GM13976 (cell line): Measurements from ENCODE around the gene RIGI.

ENCODE experiments used
- DNase-seq: peaks from one replicate; pipeline ENCODE4 v3.0.0; 2012; ENCODE audit warnings: low spot score
- in situ Hi-C: fragments of 300-500 bp; cut with MboI; formaldehyde crosslinking; loops from one replicate; pipeline ENCODE4 v1.12.0; 2022; ENCODE audit warnings: low sequenced_read_pairs, mixed read lengths, inconsistent platforms; ENCODE audit not compliant: unreplicated experiment
- TF ChIP-seq, protein P1 (sequence below): IDR thresholded peaks from 2 replicates; pipeline ENCODE4 v1.5.1; 2012; ENCODE audit warnings: borderline replicate concordance, mild to moderate bottlenecking; ENCODE audit not compliant: insufficient read depth; ENCODE audit errors: extremely low read depth, missing control alignments, control extremely low read depth

RIGI gene

DNA sequence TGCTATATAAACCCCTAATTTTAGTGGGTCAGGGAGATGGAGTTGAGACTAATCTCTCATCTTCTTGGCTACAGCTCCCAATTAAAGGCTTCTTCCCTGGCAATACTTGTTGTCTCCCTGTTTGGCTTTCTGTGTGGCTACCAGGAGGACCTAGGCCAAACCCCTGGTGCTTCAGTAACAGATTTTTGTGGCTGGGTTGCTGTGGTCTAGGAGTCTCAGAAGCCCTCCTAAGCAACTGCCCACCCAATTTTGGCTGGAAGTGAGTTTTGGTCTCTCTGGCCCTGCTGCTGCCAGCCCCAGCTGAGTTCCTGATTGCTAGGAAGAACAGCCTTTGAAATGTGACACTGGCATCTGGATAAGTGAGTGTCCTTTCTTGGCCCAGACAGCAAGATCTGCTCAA lies 9.8 kb downstream of the RIGI start:
- DNase-seq, result no peak
- in situ Hi-C loops, result no loop called here
- TF ChIP-seq, protein P1, sequence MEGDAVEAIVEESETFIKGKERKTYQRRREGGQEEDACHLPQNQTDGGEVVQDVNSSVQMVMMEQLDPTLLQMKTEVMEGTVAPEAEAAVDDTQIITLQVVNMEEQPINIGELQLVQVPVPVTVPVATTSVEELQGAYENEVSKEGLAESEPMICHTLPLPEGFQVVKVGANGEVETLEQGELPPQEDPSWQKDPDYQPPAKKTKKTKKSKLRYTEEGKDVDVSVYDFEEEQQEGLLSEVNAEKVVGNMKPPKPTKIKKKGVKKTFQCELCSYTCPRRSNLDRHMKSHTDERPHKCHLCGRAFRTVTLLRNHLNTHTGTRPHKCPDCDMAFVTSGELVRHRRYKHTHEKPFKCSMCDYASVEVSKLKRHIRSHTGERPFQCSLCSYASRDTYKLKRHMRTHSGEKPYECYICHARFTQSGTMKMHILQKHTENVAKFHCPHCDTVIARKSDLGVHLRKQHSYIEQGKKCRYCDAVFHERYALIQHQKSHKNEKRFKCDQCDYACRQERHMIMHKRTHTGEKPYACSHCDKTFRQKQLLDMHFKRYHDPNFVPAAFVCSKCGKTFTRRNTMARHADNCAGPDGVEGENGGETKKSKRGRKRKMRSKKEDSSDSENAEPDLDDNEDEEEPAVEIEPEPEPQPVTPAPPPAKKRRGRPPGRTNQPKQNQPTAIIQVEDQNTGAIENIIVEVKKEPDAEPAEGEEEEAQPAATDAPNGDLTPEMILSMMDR, result no peak

DNA sequence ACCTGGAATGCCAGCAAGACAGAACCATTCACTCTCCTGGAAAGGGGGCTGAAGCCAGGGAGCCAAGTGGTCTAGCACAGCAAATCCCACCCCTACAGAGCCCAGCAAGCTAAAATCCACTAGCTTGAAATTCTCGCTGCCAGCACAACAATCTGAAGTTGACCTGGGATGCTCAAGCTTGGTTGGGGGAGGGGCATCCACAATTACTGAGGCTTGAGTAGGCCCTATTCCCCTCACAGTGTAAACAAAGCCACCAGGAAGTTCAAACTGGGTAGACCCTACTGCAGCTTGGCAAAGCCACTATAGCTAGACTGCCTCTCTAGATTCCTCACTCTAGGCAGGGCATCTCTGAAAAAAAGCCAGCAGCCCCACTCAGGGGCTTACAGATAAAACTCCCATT lies 17.3 kb downstream of the RIGI start:
- DNase-seq, result no peak
- in situ Hi-C loops, result no loop called here

DNA sequence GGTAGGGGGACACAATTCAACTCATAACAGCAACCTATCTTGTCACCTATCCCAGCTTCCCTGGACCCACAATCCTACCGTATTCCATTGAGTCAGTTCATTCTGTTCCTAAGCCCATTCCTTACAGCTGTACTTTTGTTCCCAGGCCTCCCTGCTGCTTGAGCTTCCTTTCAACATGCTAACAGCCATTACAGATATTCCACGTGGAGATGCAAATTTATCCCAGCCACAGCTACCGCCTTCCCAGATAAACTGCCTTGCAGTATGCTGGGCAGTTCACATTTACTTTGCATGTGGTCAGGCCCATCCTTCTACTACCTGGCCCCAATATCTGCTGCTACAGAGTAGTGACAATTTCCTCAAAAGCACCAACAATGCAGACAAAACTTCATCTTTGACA lies 23.0 kb downstream of the RIGI start:
- TF ChIP-seq, protein P1, result no peak
- in situ Hi-C loops, result no loop called here
- no peak for DNase-seq

More for the DNA sequence above, 17.3 kb downstream of the RIGI start:
- TF ChIP-seq, protein P1, result no peak

DNA sequence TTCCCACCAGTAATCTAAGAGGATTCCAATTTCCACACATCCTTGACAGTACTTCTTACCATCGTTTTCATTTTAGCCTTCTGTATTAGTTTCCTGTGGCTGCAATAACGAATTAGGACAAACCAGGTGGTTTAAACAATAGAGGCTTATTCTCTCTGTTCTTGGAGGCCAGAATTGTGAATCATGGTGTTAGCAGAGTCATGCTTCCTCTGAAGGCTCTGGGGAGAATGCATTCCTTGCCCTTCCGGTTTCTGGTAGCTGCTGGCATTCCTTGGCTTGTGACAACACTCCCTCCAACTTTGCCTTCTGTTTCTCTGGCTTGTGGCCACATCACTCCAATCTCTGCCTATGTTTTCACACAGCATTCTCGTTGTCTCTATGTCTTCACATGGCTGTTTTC lies 23.5 kb downstream of the RIGI start:
- TF ChIP-seq, protein P1, result no peak
- in situ Hi-C loops, result no loop called here
- DNase-seq, result no peak

DNA sequence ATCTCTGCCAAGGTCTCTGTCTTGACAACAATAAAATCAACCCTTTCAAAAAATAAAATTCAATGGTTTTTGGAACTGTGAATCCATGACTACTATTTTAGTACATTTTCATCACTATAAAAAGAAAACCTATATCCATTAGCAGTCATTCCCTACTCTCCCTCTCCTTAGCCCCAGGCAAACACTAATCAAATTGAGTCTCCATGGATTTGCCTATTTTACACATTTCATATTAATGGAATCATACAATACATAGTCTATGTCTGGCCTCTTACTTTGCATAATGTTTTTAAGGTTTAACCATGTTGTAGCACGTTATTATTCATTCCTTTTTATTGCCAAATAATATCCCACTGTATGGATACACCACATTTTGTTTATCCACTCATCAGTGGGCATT lies 24.1 kb downstream of the RIGI start:
- DNase-seq, result no peak

DNA sequence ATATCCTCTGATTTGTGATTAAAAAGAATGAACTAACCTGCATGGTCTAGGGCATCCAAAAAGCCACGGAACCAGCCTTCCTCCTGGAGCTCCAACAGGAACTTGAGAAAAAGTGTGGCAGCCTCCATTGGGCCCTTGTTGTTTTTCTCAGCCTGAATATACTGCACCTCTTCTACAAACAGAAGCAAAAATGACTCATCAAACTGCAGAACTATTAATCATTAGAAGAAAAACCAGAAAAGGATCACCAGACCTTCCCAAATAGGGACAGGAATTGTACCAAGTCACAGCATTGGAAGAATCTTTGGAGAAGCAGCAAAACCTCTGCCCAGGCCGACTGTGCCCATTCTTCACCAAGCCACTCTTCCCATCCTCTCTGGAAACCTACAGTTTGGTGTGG lies 25.2 kb downstream of the RIGI start:
- TF ChIP-seq, protein P1, result no peak
- in situ Hi-C loops, result no loop called here
- DNase-seq, result no peak

More for the DNA sequence above, 24.1 kb downstream of the RIGI start:
- in situ Hi-C loops, result no loop called here
- TF ChIP-seq, protein P1, result no peak

DNA sequence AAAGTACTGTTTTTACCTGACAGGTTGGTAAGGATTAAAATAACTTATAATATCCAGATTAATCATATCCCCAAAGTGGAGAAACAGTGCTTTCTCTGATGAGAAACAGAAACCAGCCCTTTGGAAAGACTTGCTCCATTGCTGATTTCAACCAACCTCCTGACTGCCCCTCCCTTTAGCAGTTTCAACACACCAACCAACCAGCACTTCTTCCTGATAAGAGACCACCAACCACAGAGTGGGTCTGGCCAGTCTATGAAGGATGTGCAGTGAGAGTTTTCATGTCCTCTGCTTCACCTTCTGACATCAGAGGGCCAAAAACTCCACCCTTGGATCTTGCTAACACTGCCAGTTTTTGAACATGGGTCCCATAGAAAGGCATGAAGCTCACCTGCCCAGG lies 28.1 kb downstream of the RIGI start:
- TF ChIP-seq, protein P1, result no peak
- DNase-seq, result no peak

More for the DNA sequence above, 28.1 kb downstream of the RIGI start:
- in situ Hi-C loops, result no loop called here
